Melanocyte of skin (primary cell): ENCODE data around the gene PTTG1IP2. TPM values are rescaled to one million over a fixed set of nuclear protein-coding genes. Genes with fewer than 3 reads are reported as not detected.

ENCODE experiments used
- total RNA-seq, 2 donors: library from RNA; depleted of rRNA; stranded (reverse); fragments of >200 nt; gene quantifications; 2 replicates each; pipeline ENCODE4 v1.2.3, GENCODE V29; 2012

The PTTG1IP2 gene
- not detected for total RNA-seq

DNA sequence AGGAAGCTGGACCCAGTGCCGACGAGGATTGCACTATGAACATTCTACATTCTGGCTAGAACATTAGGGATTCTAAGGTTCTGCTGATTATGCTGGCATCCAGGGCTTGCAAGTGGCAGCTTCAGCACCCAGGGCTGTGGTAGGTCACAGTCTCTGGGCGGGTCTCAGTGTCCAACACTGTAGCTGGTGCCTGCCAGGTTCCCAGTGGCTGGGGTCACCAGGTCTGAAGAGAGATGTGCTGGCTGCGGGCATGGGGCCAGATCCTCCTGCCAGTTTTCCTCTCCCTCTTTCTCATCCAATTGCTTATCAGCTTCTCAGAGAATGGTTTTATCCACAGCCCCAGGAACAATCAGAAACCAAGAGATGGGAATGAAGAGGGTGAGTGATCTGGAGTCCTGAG is at the start of gene PTTG1IP2:
PTTG1IP2 (plus strand) TSS at position 86 of the 400 bp plus-strand sequence; CDS start at position 234, 148 bp downstream.

Other genes starting within 250 kb of the PTTG1IP2 start
- 1 to 10 TPM in 1 of 2 donors, under 1 TPM in 1; 1.00 to 1.4 TPM for gene CFAP69, start 224.5 kb upstream of the PTTG1IP2 start, total RNA-seq
- not detected for gene FAM237B, start 148.3 kb upstream of the PTTG1IP2 start, total RNA-seq
- gene GTPBP10, start 122.9 kb upstream of the PTTG1IP2 start, total RNA-seq = 10 to 100 TPM; 13.7 to 18.9 TPM
- gene CLDN12, start 66.2 kb upstream of the PTTG1IP2 start, total RNA-seq = 10 to 100 TPM; 29.6 to 45.0 TPM
- 1 to 10 TPM; 1.4 to 3.0 TPM for gene CDK14, start 126.7 kb downstream of the PTTG1IP2 start, total RNA-seq